K562 (cell line): Measurements from ENCODE around the gene NDUFV3. TPM values are rescaled to one million over a fixed set of nuclear protein-coding genes. Genes with fewer than 3 reads are reported as not detected.

Experiments
- ATAC-seq: fragments of 200-7000 bp; cut with Tn5 transposase; 3 replicates; pipeline ENCODE4 v1.9.1; 2020; ENCODE audit warnings: moderate library complexity
- BruUV-seq: library from RNA; stranded (reverse); fragments of 400-500 nt; replicated peaks from 2 replicates; lab custom pipeline; 2021; lab: Mats Ljungman, UMichigan
- CTCF ChIA-PET: fragments of 300-600 bp; formaldehyde crosslinking; extraction: SDS; loops from one replicate; lab custom pipeline; 2021; ENCODE audit warnings: low intra/inter-chr PET ratio; lab: Yijun Ruan, JAX
- POLR2A ChIA-PET: fragments of 300-600, 350-650 bp; sonication (Branson Sonifier 250); formaldehyde crosslinking; extraction: SDS; loops from one replicate; lab custom pipeline; 2021; ENCODE audit warnings: antibody characterized with exemption, inconsistent platforms; lab: Yijun Ruan, JAX
- DNase-seq, 4 experiments: peaks; one replicate each; pipeline versions ENCODE4 v3.0.0 to v3.0.0-alpha.2; 2011 to 2018; ENCODE audit warnings: low spot score in 3 of 4, mixed read lengths in 3 of 4; ENCODE audit errors: extremely low read depth in 1 of 4
- FAIRE-seq: peaks from 2 replicates; lab custom pipeline; 2011; peaks lifted over from hg19 to GRCh38; lab: Jason Lieb, UNC
- H2AFZ ChIP-seq: 2 replicates; pipeline ENCODE4 v1.6.0; 2011; ENCODE audit warnings: low read depth, low read length, control low read depth, inconsistent platforms
- H3K27ac ChIP-seq: fragments of 200-600 bp; 3 replicates; pipeline ENCODE4 v1.8.0; 2011; ENCODE audit warnings: low read depth, mild to moderate bottlenecking, control low read depth, inconsistent platforms, low read length, moderate library complexity, mixed read lengths; ENCODE audit errors: extremely low read depth
- H3K27me3 ChIP-seq, 2 experiments: fragments of 300-600 bp in 1 of 2; 2 replicates in 1 of 2; 3 replicates in 1 of 2; pipeline versions ENCODE4 v1.6.0 to v1.8.0; 2011; ENCODE audit warnings: inconsistent platforms in 2 of 2, low read length in 2 of 2, mild to moderate bottlenecking in 1 of 2, mixed read lengths in 1 of 2, moderate library complexity in 1 of 2; ENCODE audit not compliant: control insufficient read depth in 2 of 2, insufficient read depth in 2 of 2
- H3K36me3 ChIP-seq: fragments of 300-600 bp; 3 replicates; pipeline ENCODE4 v1.8.0; 2011; ENCODE audit warnings: mild to moderate bottlenecking, low read length, inconsistent platforms; ENCODE audit not compliant: control insufficient read depth, insufficient read depth
- H3K4me1 ChIP-seq, 2 experiments: fragments of 200-600 bp in 1 of 2; replicated peaks in 1 of 2; 2 replicates in 1 of 2; 3 replicates in 1 of 2; pipeline versions ENCODE4 v1.5.1 to v1.8.0; 2011; ENCODE audit warnings: inconsistent platforms in 2 of 2, low read length in 2 of 2, mild to moderate bottlenecking in 1 of 2, mixed read lengths in 1 of 2, moderate library complexity in 1 of 2; ENCODE audit not compliant: control insufficient read depth in 2 of 2, insufficient read depth in 2 of 2
- H3K4me2 ChIP-seq: 2 replicates; pipeline ENCODE4 v1.6.1; 2011; ENCODE audit warnings: low read length, control low read depth, inconsistent platforms, mixed read lengths; ENCODE audit not compliant: insufficient read depth
- H3K4me3 ChIP-seq: fragments of 200-600 bp; sonication (generic), shearing (Covaris generic); 2 replicates; pipeline ENCODE4 v1.5.1; 2016; ENCODE audit warnings: control low read depth, inconsistent platforms
- H3K79me2 ChIP-seq: fragments of 200-600 bp; 3 replicates; pipeline ENCODE4 v1.8.0; 2011; ENCODE audit warnings: low read length, inconsistent platforms; ENCODE audit not compliant: control insufficient read depth, insufficient read depth
- H3K9ac ChIP-seq, 2 experiments: 2 replicates each; pipeline versions ENCODE4 v1.6.0 to v1.6.1; 2011; ENCODE audit warnings: low read depth in 2 of 2, low read length in 2 of 2, control low read depth in 1 of 2, inconsistent platforms in 1 of 2, mild to moderate bottlenecking in 1 of 2, mixed read lengths in 1 of 2; ENCODE audit not compliant: insufficient read depth in 1 of 2
- H3K9me1 ChIP-seq: one replicate; pipeline ENCODE4 v1.6.0; 2011; ENCODE audit warnings: inconsistent platforms, mild to moderate bottlenecking, low read length, moderate library complexity; ENCODE audit not compliant: control insufficient read depth, insufficient read depth
- H3K9me3 ChIP-seq: replicated peaks from 2 replicates; pipeline ENCODE4 v1.5.1; 2011; ENCODE audit warnings: low read depth, low read length, inconsistent platforms; ENCODE audit not compliant: control insufficient read depth, insufficient read depth
- H4K20me1 ChIP-seq: replicated peaks from 2 replicates; pipeline ENCODE4 v1.6.1; 2011; ENCODE audit warnings: low read length, inconsistent platforms, mixed read lengths; ENCODE audit not compliant: control insufficient read depth, insufficient read depth
- ARID3B ChIP-seq: fragments of 250-450 bp; sonication (Bioruptor Pico); IDR thresholded peaks from 2 replicates; pipeline ENCODE4 v1.4.0; 2020; ENCODE audit warnings: borderline replicate concordance
- FOS ChIP-seq: IDR thresholded peaks from 3 replicates; pipeline ENCODE4 v1.6.1; 2011; ENCODE audit not compliant: insufficient read length; ENCODE audit errors: extremely low read depth
- OTX1 ChIP-seq: fragments of 450-650 bp; formaldehyde crosslinking; IDR thresholded peaks from 2 replicates; pipeline ENCODE4 v1.4.0; 2022; ENCODE audit warnings: mild to moderate bottlenecking
- PRPF4 ChIP-seq: fragments of 200-400 bp; formaldehyde crosslinking; IDR thresholded peaks from one replicate; pipeline ENCODE4 v1.6.1; 2017; ENCODE audit warnings: low read length, low read depth, mild to moderate bottlenecking; ENCODE audit not compliant: insufficient read depth, poor library complexity, severe bottlenecking
- RHOXF2B ChIP-seq: fragments of 250-450 bp; sonication (Bioruptor Pico); conservative IDR thresholded peaks from 2 replicates; pipeline ENCODE4 v1.5.1; 2021
- TCF3 ChIP-seq: sonication (generic); formaldehyde crosslinking; IDR thresholded peaks from 2 replicates; pipeline ENCODE4 v1.4.0; 2020; ENCODE audit warnings: mild to moderate bottlenecking, missing genetic modification reagents
- ZFP36 ChIP-seq: fragments of 150-350 bp; IDR thresholded peaks from 2 replicates; pipeline ENCODE4 v1.6.1; 2018; ENCODE audit warnings: low read length, low read depth; ENCODE audit not compliant: partially characterized antibody
- WGBS: fragments of 100-300 bp; shearing (Covaris generic); methylation state at CpG from one replicate; pipeline ENCODE4 v1.1.6; 2016; ENCODE audit warnings: low coverage, mixed read lengths; ENCODE audit not compliant: insufficient coverage; ENCODE audit errors: missing lambda C conversion rate; 5-methylcytosine and 5-hydroxymethylcytosine counted together
- in situ Hi-C: fragments of 300-500 bp; cut with MboI; formaldehyde crosslinking; loops from 4 replicates; pipeline ENCODE4 v1.15.0; 2018; ENCODE audit warnings: inconsistent platforms, mixed read lengths
- intact Hi-C: fragments of 100-400 bp; cut with micrococcal nuclease; formaldehyde crosslinking; loops from 2 replicates; pipeline ENCODE4 v1.14.2; 2022
- polyA plus RNA-seq, 8 experiments: library from polyadenylated mRNA; depleted of rRNA in 4 of 8; stranded (reverse) in 5 of 8; unstranded in 3 of 8; fragments of >200 nt; fragmentation: Nextera tagmentation in 2 of 8; fragmentation: Illumina TruSeq in 1 of 8; extraction: Ambion mirVana in 2 of 8; extraction: Trizol in 1 of 8; gene quantifications; 2 replicates each; pipeline versions ENCODE4 v1.2.1 to v1.2.3, GENCODE V29; 2011 to 2014; ENCODE audit warnings: inconsistent platforms in 1 of 8, missing spikeins in 1 of 8
- total RNA-seq, 7 experiments: library from RNA; depleted of rRNA in 6 of 7; stranded (reverse); fragments of >200 nt in 6 of 7; fragmentation: Illumina TruSeq in 2 of 7; extraction: Trizol in 2 of 7; gene quantifications; 2 replicates each; pipeline versions ENCODE4 v1.2.1 to v1.2.3, GENCODE V29; 2011 to 2021; ENCODE audit warnings: low replicate concordance in 1 of 7

The NDUFV3 gene
- total and polyA plus RNA-seq, 9 of the 15 experiments (the other 6 are each of a cell fraction or from before 2014, with no cell fraction given): 19.1 to 87.8 (median 74.3) TPM

- peaks cover 73% of the 10 kb centered on the region for H3K79me2 ChIP-seq
- H3K9me3 ChIP-seq: no peaks in the 10 kb centered on the region
- FAIRE-seq (no peak), ATAC-seq (no peak), DNase-seq (no peak)
- intact Hi-C loops: no loop called here
- H4K20me1 ChIP-seq: peaks cover 21% of the 10 kb centered on the region
- no TSS peak for BruUV-seq
- peaks cover 3% of the 10 kb centered on the region for H3K9me1 ChIP-seq
- WGBS: 99% methylated on average over 16 of the region's 17 CpGs
- no peaks in the 10 kb centered on the region for H3K27me3 ChIP-seq
- CTCF ChIA-PET: no interaction called here
- TF ChIP-seq OTX1 (CRISPR knock-in tag): no peak
- no peak for TF ChIP-seq PRPF4
- TF ChIP-seq TCF3 (CRISPR knock-in tag): no peak
- TF ChIP-seq ZFP36: no peak
- TF ChIP-seq ARID3B (CRISPR knock-in tag): no peak
- no peak for TF ChIP-seq FOS
- no peak for TF ChIP-seq RHOXF2B
- no peak overlapping the region for H3K4me3 ChIP-seq
- peaks cover 95% of the 10 kb centered on the region for H3K36me3 ChIP-seq
- in situ Hi-C loops: no loop called here
- no peak overlapping the region for H3K27ac ChIP-seq
- POLR2A ChIA-PET: no interaction called here
- H3K4me2 ChIP-seq: no peak overlapping the region
- H3K4me1 ChIP-seq: peaks cover 0 to 31% of the 10 kb centered on the region in 2 experiments; a peak in 1 of 5 replicates
- H3K9ac ChIP-seq: no peak overlapping the region
- H2AFZ ChIP-seq: no peak overlapping the region
Observed at GRCh38 chr21:42860345-42860744, 32.8 kb upstream of the NDUFV3 start.
